Islet of Langerhans (tissue), 1 donor: ENCODE measurements around the gene AMFR.

Experiments used
- FAIRE-seq: peaks from one replicate; lab custom pipeline; 2011; peaks lifted over from hg19 to GRCh38; lab: Jason Lieb, UNC

The AMFR gene

DNA sequence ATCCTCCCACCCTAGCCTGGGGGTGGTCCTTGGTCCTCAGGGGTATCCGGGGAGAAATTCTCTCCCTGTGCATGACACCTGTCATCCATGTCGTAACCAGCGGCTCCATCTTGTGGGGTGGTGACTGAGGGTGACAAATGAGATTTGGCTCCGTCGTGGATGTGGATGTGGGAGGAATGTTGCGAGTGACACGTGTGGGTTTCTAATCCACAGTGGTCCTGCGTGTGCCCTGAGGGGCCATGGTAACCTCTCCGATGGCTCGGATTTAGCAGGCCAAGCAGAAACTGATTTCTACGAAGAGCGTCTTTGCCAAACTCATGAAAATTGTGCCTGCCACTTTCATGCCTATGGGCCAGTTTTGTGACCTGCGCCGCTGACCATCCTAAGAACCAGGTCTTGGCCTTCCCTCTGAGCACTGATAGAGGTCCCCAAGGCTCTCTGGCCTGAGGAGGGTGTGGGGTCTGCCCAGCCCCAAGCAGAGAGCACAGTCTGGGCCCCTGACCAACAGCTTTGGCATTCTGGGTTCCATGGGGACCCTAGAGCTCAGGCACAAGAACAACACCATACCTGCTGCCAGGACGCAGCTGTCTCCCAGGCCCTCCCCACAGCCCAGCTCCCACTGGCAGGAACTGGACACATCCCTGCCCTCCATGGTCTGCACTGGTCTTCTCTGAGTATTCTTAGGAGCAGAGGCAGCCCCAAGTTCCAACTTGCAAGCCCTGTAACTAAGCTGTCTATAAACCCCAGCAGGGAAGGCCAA is 79.0 kb downstream of the AMFR start:
- no peak for FAIRE-seq

DNA sequence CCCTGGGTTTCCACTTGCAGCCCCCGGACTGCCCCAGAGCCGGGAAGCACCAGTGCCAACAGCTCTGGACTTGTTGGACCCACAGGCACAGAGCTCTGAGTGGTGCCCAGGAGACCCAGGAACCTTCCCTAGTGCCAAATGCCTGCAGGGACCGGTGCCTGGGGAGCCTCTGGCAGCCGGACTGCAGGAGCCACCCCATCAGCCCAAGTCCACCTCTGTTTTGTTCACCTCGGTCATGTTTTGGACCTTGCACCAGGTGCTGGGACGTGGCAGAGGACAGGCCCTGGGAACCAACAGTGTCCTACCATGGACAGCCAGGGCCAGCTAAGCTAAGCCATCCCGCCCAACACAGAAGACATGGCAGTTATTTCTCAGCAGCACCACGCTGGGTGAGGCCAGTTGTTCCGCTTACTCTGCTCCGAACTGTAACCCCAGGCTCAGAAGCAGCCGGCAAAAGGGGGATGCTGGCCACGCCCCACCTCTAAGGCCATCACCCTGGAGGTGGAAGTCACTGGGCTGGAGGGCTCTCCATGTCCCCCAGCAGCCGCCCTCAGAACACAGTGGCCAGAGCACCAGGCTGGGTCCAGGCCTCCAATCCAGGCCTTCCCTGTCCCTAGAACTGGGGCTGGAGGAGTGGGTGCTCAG is 79.8 kb downstream of the AMFR start:
- FAIRE-seq: no peak

DNA sequence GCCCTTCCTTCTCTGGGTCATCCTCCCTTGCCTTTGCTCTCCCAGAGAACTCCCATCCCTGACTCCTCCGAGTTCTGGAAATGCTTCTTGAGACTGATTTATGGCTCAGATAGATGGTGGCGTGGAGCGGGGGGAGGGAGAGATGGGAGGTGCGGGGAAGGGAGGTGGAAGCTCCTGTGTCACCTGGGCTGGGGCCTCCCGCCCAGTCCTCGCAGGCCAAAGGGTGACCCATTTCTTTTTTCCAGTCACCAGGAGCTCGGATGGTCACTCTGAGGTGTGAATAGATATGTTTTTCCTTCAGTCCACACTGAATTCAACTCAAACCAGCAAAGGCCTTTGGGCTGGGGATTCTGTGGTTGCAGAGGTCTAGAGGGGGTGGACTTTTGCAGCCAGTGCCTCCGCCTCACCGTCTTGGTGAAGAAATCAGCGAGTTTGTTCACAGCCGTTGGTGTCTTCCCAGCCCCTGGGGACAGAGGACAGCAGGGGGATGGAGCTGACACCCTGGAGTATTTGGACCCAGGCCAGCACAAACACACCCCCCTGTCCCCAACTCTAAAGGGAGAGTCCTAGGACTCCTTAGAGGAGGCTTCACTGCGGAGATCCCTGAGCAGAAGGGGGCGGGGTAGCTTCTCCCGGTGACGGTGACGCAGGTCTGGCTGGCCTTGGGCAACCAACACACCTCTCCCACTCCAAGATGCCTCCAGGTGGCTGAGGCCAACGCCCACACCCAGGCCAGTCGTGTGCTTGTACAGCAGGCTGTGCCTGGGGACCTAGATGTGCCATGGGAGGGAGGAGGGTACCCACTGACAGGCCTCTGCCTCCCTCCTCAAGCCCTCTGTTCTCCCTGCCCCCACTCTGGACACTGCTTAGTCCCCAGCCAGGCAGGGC is 80.6 kb downstream of the AMFR start:
- FAIRE-seq: no peak

DNA sequence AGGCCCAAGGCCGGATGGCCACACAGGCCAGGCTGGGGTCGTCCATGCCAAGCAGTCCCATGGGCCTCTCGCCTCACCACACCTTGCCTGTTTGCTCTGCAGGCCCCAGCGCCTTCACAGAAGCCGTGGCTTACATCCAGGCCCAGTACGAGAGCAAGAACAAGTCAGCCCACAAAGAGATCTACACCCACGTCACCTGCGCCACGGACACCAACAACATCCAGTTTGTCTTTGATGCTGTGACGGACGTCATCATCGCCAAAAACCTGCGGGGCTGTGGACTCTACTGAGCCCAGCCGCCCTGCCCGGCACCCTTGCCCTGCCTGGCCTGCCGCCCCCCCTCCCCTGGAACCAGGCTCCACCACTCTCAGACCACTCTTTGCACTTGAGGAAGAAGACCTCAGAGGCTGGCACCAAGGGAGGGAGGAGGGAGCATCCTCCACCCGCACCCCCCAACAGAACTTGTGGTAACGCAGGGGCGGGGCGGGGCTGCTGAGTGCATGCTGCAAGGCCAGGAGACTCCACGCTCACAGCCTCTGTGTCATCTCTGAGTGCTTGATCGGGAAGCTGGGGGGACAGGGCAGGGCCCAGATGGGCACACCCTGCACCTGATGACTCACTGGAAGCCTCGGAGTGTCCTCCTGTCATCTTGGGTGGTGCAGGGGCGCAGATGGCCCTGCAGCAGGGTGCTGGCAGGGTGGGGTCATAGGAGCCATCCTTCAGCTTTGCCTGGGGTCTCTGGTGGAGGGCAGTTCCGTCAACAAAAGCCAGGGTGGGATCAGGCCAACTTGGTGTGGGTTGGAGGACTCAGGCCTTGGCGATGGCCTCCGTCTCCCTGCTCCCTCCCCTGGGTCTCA is 81.5 kb downstream of the AMFR start:
- FAIRE-seq: no peak

DNA sequence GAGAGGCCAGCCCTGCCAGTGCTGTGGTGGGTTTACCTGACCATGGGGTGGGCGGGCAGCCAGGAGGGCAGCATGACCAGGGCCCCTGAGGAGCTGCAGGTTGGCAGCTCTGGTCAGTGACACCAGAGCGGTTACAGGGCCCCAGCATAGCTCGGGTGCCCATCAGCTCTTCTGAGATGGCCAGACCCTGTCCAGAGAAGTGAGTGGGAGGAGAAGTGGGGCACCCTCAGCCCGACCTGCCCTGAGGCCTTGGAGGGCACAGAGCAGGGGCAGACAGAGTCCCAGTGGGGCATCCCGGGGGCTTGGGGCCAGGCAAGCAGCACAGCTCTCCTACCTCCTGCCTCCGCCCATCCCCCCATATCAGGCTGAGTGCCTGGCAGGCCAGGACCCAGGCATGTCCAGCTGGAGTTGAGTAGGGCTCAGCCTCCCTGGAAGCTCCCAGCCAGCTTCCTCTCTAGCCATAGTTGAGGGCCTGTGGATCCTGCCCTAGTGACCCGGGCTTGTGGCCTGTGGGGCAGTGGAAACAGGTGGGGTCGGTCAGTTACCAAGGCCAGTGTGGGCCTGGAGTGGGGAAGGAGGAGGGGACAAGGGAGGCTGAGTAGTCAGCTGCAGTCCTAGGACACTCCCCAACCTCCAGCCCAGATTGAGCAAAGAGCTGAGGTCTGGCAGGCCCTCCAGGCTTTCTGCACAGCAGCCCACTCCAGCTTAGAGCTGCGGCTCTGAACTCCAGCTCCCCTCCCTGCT is 83.5 kb downstream of the AMFR start:
- no peak for FAIRE-seq

DNA sequence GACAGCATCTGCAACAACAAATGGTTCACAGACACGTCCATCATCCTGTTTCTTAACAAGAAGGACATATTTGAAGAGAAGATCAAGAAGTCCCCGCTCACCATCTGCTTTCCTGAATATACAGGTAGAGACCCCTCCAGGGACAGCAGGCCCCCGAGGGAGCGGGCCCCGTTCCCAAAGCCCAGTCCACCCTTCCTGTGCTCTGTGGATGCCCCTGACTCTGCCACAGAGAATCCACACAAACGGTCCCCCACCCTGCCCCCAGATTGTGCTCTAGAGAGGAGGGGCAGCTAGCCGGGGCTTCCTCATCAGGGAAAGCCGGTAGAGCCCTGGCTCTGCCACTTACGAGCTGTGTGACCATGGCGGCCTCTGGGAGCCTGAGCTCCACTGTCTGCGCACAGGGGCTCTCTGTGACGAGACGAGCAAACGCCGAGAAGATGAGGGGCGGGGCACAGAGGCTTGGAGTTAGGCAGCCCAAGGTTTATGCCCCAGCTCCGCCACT is 84.4 kb downstream of the AMFR start:
- FAIRE-seq: no peak

DNA sequence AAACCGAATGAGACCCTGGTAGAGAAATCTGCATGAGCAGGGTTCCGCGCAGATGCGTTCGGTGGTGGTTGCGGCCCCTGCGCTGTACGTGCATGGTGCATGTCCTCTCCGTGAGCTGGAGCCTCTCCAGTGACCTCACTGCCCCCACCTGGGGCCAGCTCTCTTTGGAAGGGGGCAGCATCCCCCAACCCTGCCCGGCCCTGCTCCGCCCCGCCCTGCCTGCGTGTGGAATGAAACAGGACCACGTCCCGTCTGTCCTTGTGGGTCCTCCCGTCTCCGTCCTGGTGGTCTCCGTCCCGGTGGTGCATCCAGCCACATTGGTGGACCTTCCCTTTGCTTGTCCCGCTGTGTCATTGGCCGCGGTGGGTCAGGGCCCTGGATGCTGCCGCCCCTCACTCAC is 84.9 kb downstream of the AMFR start:
- no peak for FAIRE-seq

DNA sequence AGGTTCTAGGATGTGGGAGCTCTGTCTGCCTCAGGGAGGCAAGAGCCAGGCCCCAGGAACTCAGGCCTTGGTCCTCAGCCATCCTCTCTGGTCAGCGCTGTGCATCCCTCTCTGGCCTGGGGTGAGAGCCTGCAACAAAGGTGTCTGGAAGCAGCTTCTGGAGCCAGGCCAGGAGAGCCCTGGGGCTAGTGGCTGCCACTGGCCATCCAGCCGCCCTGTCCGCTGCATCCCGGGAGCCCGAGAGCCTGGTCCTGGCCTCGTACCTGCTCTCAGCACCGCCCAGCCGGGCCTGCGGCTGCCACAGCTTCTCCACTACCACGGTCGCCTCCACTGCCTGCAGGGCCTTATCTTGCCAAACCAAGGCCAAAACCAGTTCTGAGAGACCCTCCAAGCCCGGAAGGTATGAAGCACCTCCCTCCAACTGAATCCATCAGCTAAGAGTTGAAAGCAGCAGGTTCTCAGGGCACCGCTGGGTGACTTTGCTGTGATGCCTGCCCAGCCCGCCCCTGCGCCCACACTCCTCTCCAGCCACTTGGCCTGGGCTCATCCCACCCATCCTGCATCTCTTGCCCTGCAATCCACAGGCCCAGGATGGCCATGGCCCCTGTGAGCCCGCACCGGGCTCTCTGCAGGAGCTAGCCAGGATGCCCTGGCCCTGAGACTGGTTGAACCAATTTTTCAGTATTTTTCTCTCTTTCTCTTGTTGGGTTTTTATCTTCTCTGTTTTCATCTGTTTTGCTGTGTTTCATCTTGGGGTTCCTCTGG is 85.7 kb downstream of the AMFR start:
- no peak for FAIRE-seq

DNA sequence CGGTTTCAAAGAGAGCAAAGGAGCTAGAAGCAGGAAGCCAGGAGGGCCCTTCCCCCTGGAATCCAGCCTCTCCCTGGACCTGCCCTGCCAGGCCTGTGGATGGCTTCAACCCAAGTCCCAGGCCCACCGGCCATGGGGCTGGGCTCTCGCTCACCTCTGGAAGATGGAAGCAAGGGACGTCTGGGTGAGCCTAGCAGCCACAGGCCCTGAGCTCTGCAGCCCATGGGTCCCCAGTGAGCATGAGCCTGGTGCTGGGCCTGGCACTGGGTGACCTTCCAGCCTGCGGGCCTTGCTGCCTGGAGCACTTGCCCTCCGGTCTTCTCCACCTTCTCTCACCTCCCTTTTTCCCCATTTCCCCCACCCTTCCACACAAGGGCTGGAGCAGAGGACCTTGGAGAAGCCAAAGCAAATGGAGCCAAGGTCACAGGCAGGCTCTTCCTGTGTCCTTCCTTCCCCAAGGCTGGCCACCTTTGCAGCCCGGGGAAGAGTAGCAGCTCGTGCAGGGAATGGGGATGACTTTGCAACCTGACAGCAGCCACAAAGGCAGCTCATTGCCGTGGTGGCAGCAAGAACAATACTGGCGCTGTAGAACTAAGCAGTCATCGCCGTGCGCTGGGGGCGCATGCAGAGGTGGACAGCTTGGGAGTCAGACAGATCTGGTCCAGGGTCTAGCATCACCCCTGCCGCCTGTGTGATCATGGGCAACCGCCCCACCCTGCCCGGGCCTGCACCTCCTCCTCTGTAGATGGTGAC is 86.6 kb downstream of the AMFR start:
- FAIRE-seq: no peak

DNA sequence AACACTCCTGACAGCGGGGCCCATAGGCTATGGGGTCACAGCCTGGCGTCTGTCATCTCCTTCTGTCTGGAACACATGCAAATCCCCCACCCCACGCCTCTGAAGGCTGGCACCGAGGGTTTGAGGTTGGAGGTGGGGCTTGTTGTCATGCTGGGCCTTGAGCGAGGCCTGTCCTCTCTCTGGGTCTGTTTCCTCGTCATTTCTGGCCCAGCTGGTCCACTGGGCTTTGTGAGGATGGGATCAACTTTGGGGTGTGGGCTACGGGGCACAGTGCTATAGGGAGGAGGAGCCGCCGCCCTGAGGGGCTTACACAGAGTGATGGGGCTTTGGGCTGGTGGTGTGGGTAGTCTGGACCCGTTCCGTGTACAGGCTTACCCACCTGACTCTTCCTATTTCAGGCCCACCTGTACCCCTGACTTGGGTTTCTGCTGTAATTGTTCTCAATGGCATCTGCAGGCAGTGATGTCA is 87.5 kb downstream of the AMFR start:
- no peak for FAIRE-seq

DNA sequence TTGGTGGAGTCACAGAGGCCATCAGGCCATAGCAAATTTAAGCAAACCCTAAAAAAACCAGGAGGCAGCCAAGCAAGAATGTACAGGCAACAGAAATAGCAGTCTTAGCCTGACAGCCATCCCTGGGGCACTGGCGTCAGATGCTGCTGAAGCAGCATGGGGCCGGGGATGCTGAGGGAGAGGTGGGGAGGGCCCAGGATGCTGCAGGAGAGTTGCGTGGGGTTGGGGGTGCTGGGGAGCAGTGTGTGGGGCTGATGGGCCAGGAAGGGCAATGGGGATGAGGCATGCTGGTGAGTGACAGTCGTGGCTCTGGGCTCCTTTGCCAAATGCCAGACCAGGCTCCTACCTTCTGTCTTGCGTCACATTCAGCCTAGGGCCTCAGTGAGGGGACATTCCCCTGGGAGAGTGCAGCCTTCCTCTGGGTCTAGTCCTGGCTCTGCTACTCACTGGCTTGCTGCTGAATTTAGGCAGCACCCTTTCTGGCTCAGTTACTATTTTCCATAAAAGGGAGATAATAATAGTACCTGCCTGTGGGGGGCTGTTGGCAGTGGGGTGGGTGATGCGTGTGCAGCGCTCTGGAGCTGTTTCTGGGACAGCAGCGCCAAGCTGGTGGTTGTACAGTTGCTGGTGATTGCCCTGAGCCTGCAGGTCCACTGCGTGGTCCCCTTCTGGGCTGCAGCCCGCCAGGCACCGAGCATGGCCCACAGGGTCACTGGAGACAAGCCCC is 88.1 kb downstream of the AMFR start:
- no peak for FAIRE-seq

DNA sequence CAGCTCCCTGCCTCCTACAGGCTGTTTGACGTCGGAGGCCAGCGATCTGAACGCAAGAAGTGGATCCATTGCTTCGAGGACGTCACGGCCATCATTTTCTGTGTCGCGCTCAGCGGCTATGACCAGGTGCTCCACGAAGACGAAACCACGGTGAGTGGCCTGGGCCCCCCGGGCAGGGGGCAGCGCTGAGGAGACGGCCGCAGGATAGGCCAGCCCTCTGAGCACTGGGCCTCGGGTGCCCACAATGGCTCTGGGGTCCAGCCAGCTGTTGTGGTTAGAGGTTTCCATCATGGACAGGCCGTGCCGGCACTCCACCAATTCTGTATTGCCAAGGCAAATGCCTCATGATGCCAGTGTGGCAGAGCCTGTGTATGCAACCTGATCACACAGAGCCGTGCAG is 88.6 kb downstream of the AMFR start:
- no peak for FAIRE-seq

DNA sequence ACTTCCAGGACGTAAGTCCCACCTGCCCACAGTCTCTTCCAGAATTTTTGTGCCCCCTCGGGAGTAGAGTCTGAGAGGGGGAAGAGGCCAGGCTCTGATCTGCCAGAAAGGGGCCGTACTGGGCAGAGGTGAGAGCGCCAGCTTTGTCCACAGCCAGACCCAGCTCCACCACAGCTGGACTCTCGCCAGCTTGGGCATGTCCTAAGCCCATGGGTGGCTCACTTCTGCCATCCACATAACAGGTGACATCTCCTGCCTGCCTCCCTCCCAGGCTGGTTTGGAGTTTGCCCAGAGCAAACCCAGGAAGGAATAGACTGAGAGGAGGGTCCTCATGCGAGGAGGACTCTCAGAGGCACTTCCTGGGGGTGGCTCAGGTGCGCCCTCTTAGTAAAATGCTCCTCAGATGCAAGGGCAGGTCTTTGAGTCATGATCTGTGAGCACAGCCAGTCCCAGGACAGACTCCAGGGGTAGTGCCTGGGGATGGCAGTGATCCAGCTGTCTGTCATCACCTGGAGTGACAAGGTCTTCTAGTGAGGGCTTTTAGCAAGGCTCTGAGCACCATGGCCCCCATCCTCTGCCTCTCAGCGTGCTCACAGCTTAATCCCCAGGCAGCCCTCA is 89.2 kb downstream of the AMFR start:
- no peak for FAIRE-seq

DNA sequence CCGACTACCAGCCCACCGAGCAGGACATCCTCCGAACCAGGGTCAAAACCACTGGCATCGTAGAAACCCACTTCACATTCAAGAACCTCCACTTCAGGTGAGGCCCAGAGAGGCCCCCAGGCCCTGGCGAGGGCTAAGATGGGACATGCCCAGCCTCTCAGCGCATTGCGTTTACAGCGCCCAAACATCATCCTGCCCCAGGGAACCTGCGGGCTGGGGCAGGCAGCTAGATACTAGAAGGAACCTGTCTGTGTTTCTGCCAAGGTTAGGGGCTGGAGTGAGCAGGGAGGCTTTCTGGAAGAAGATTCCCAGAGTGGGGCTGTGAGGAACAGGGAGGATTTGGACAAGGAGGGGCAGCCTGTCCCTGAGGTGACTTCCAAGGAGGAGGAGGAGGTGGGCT is 90.6 kb downstream of the AMFR start:
- FAIRE-seq: no peak

DNA sequence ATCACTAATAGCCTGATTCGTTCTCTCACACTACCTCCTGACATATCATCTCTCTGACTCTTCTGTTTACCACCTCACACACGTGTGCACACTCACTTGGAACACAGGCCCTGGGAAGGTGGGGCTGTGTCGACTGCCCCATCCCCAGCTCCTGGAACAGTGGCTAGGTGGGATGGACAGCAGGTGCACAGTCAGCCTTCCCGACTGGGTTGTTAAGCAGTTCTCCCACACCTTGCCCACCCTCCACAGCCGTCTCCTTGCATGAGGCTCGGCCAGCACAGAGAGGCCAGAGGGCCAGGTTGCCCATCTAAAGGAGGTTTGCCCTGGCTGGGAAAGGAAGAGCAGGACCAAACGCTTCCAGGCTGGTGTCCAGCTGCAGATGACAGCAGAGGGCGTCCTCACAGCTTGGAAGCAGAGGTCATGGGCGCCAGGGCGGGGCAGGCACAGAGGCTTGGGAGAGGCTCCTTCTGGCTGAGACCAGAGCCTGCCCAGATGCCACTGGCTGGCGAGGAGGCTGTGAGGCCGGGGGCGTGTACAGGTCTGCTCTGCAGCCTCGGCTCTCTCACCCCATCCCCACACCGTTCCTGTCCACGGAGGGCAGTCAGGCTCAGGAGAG is 92.8 kb downstream of the AMFR start:
- no peak for FAIRE-seq

DNA sequence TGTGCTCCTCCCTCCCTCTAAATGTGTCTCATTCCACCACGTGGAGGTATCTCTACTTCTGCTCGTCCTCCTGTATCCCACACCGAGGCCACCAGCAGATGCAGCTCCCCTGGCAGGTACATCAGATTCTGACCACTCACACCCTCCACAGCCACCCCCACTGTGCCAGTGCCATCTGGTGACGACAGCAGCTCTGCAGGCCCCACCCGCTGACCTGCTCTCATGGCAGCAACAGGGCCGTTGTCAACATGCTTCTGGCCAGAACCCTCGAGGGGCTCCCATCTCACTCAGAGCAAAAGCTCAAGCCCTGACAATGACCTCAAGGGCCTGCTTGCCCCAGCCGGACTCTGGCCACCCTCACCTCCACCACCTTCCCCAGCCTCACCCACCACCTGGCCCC is 93.4 kb downstream of the AMFR start:
- no peak for FAIRE-seq

DNA sequence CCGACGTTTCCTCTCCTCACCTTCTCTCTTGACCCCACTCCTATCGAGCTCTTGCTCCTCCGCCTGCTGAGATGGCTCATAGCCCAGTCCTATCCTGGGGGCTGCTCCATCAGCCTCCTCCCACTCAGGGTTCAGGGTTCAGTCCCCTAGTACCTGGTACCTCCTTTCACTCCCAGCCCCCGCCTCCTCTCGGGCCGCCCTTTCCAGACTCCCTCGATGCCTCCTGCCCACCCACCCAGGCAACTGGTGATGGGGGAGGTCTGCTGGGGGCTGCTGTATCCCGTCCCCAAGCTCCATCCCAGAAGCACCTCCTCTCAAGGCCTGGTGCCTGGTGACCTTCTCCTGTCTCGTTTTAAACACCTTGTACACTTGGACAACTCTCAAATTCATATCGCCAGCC is 93.9 kb downstream of the AMFR start:
- FAIRE-seq: no peak

DNA sequence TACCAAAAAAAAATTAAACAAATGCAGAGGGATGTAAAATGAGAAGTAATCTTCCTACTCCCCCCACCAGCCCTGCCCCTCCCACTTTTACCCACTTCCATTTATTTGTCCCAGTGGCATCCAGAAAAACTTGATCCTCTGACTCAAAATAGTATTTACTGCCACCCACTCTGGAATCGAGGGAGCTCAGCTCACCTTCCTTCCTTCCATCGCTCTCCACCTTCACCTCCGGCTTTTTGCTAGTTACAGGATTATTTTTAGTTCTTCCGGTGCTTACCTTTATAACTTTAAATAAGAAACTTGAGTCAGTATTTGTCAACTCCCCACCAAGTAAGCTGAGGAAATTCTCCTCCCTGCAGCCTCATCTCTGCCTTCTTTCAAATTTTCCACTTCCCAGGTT is 94.9 kb downstream of the AMFR start:
- FAIRE-seq: no peak
